NK-92 treated with Interleukin-12 subunit alpha and Interleukin-12 subunit beta, amount 100 ng/mL, for 24 hours (cell line): Measurements from ENCODE around the gene UCKL1.
"Not testable (repeated sequence)": the region's sequence is repeated elsewhere in the genome, so short reads cannot be mapped to it uniquely, and the experiment has no call there.

Source experiments
- DNase-seq: peaks from one replicate; lab custom pipeline; 2025; lab: John Stamatoyannopoulos, UW

Gene UCKL1

GRCh38 chr20:63972312-63973159, 16.3 kb upstream of the UCKL1 start:
- DNase-seq = no peak

- DNase-seq = not testable (repeated sequence)
These were observed 15.7 kb upstream of the UCKL1 start for GRCh38 chr20:63971960-63972311.

DNA sequence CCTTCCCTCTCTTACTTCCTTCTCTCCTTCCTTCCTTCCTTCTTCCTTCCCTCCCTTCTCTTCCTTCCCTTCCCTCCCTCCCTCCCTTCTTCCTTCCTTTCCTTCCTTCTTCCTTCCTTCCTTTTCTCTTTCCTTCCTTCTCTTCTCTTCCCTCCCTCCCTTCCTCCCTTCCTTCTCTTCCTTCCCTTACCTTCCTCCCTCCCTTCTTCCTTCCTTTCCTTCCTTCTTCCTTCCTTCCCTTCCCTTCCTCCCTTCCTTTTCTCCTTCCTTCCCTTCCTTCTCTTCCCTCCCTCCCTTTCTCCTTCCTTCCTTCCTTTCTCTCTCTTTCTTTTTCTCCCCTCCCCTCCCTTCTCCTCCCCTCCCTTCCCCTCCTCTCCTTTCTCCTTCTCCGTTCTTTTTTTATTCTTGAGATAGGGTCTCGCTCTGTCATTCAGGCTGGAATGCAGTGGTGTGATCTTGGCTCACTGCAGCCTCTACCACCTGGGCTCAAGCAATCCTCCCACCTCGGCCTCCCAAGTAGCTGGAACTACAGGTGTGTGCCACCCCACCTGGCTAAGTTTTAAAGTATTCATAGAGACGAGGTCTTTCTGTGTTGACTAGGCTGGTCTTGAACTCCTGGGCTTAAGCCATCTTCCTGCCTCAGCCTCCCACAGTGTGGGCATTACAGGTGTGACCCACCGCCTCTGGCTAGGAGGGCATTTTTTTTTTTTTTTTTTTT, 14.7 kb upstream of the UCKL1 start:
- no peak for DNase-seq

DNA sequence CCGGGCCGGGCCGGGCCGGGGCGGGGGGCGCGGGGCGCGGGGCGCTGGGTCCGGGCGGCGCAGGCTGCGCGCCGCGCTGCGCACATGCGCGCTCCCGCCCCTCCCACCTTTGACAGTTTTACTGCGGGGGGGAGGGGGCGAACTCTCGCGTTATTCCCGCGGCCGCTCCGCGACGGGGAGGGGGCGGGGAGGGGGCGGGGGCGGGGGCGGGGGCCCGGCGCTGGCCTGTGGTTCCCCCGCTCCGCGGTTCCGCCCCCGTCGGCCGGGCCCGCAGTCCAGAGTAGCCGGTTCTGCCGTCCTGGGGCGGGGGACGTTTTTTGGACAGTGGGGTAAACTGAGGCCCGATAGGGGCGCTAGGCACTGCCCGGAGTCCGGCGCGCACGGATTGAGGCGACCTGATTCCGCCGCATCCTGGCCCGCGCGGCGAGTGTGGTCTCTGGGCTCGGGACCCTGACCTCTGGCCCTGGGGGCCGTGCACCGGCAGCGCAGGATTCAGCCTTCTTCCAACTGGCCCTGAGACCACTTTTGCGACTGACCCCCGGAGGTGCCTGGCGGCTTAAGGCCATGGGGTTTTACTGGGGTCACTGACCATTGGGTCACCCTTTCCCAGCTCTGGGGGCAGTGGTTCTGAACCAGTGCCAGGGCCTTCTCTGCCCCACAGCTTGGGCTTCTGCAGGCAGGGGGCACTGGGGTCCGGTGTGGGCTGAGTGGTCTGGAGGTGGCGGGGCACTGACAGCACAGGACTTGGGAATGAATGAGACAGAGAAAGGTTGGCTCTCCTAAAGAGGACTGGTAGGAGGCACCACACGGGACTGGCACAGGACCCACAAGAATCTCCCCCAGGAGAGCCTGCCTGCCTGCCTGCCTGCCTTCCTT, 13.9 kb upstream of the UCKL1 start, which contains the start of gene ZNF512B:
TSS of gene ZNF512B (minus strand) at position 93 of the 876 bp plus-strand sequence. CDS start 1,980 bp downstream, outside the sequence.
- DNase-seq = no peak

GRCh38 chr20:63968928-63969760, 12.9 kb upstream of the UCKL1 start:
- DNase-seq = no peak

DNA sequence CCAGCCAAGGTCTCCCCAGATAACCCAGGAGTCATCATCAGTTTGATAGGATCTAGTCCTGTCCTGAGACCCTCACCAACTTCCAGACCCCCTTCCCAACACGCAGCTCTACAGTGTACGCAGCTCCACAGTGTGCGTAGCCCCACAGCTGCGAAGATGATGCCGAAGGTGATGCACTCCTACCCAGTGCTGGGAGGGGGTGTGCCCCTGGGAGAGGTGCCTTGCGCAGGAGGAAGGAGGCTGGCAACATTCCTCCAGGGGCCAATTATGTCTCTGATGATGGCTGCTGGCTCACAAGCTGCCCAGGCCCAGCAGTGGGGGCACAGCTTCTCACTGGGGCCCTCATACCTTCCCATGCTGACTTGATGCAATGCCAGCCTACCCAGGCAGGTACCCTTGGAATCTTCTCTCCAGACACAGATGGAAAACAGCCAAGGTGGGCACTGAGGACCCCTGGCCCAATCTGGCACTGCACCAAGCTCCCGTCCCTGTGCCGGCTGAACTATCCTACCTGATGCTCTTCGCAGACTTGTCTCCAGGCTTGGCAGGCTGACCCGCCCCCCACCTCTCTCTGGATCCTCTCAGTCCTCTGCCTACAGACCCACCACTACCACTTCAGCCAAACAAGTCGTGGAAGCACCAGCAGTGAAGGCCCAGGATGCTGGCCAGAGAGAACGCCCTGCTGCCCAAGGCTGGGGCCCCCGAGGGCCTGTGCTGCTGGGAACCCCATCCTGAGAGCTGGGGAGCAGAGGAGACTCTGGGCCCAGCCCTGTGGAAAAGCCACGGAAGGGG, 12.1 kb upstream of the UCKL1 start:
- no peak for DNase-seq

DNA sequence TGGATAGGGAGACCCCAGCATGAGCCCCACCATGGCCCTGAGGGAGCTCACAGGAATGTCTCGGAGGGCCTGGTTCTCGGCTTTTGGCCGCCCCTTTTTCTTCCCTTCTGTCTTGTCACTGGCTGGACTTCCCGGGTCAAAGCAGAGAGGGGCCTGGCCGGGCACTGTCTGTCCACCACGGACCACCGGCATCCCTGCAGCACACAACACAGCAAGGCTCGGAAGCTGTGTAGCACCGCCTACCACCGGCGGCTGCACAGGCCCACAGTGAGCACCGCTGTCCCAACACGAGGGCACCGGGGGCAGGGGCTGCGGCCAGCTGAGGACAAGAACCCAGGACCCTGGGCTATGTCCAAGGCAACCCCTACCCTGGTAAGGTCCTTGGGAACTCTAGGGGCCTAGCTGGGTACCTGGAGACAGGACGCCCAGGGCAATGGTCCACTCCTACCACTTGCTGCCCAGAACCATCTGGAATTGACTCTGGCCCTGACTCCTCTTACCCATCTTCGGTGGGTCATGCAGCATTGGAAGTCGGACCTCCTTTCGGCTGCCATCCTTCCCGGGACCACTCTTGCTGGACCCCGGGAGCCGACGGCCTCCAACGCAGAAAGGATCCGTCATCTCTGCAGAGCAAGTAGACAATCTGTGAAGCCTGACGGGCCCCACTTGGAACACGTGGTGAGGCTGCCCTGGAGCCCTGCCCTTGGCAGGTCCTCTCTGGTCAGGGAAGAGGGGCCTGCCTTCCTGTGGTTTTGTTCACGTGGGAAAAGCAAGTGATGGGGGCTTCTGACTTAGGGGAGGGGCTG, 11.3 kb upstream of the UCKL1 start:
- DNase-seq = no peak

GRCh38 chr20:63966944-63967322, 10.7 kb upstream of the UCKL1 start:
- DNase-seq = no peak

DNA sequence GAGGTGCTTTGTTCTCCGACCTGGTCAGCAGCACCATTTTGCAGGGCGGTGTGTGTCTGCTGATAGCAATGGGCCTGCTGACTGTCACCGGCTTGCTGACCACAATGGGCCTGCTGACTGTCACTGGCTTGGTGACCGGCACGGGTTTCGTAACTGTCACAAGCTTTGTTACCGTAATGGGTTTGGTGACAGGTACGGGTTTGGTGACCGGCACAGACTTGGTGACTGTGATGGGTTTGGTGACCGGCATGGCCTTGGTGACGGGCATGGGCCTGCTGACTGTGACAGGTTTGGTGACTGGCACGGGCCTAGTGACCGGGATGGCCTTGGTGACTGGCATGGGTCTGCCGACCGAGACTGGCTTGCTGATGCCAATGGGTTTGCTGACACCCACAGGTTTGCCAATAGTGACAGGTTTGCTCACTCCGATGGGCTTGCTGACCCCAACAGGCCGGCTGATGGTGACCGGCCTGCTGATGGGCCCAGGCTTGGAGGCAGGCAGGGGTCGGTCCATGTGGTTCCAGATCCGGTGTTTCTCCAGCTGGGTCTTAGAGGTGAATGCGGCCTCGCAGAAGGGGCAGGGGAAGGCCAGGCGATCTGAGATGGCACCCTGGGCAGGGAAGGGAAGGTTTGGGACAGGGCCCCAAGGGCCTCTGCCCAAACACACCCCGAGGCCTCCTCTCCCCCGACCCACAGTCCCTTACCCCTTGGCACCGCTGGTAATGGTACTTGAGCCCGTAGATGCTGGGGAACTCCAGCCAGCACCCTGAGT, 10.1 kb upstream of the UCKL1 start:
- no peak for DNase-seq

- no peak for DNase-seq
These were observed 8.2 kb upstream of the UCKL1 start for GRCh38 chr20:63964412-63964811.

DNA sequence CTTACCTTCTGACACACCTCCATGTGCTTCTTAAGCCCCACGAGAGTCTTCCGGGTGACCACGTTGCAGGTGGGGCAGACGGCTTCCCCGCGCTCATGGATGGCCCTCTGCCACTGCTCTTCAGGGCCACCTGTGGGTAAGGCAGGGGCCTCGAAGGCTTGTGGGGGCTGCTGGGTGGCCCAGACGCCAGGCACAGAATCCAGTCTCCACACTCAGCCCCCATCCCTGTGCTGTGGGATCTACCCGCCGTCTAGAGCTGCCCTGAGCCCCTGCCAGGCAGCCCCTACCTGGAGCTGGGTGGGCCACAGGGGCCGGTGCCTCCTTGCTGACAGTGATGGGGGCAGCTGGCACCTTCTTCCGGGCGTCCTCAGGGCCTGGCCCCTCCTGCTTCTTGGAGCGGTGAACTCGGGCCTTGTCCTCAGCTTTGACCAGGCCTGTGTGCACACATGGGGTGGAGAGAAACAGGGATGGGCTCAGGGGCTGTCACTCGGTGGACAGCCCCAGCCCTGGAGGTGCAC, 7.6 kb upstream of the UCKL1 start:
- no peak for DNase-seq

DNA sequence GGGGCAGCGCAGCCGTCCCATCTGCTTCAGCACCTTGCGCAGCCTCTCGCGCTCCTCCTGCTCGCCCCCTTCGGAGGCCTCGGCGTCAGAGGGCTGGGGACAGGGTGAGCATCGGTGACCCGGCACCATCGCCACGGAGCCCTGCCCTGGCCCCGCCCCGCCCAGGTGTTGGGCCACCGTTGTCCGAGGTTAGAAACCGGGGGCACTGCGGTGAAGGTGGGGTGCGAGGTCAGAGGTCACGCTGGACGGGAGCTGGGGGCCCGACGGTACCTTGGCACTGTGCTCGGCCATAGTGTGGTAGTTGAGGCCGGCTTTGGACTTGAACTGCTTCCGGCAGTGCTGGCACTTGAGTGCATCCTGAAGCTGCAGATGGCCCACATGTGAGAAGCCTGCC, 7.1 kb upstream of the UCKL1 start:
- no peak for DNase-seq

DNA sequence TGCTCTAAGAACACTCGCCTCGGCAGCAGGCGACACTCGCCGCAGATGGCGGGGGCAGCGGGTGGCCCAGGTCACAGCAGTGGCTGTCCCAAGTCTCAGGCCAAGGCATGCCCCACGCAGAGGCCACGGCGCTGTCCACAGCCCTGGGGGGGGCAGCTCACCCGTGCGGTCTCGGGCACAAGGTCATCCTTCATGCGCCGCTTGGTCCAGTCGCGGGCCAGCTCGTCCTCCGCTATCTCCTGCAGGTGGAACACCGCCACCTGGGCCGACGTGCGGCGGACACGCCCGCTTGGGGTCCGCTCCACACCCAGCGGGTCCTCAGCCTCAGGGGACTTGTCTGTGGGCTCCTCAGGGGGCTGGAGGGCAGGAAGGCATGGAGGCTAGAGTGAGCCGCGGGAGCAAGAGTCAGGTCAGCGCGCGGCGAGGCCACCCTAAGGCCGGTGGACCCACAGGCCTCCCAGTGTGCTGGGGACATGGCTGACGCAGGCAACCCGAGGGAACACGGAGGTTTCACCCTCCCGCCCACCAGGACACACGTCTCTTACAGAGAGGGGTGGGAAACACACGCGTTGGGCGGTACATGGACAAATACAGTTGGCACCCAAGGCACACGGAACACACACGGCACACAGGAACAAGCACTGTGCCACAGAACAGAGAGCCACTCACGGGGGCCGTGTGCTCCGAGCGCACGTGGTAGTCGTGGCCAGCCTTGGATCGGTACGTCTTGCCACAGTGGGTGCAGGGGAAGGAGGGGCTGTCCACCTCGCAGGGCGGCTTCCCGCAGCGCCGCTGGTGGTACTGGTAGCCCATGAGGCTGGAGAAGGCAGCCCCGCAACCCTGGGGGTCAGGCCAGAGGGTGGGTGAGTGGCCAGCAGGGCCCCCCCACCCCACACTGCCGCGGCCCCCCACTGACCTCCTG, 6.5 kb upstream of the UCKL1 start:
- no peak for DNase-seq

- no peak for DNase-seq
These were observed 5.6 kb upstream of the UCKL1 start for GRCh38 chr20:63961664-63962425.

DNA sequence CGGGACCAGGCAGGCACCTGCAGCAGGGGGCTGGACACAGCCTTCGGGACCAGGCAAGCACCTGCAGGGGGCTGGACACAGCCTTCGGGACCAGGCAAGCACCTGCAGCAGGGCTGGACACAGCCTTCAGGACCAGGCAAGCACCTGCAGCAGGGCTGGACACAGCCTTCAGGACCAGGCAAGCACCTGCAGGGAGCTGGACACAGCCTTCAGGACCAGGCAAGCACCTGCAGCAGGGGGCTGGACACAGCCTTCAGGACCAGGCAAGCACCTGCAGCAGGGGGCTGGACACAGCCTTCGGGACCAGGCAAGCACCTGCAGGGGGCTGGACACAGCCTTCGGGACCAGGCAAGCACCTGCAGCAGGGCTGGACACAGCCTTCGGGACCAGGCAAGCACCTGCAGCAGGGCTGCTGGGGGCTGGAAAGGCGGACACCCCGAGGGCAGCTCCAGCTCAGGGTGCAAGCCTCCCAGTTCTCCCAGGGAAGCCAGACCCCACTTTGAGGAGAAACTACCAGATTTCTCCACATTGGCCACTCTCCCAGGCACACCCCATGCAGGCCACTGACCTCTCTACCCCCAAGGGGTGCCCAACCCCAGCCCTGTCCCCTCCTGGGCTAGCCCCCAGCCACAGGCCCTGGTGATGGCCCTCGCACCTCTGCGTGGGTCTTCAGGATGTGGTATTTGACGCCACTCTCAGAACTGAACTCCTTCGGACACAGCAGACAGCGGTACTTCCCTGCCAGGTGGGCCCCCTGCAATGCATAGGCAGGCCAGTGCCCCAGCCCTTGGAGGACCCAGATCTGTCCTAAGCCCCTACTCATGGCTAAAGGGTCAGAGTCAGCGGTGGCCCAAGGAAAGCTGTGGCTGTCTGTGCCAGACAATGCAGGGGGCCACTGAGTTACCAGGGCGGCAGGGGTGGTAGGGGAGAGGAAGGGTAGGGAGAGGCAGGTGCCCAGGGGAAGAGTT, 4.7 kb upstream of the UCKL1 start:
- not testable (repeated sequence) for DNase-seq

GRCh38 chr20:63959699-63960075, 3.5 kb upstream of the UCKL1 start:
- no peak for DNase-seq
